AG04450 (cell line): ENCODE data around the gene VWF. TPM values are rescaled to one million over a fixed set of nuclear protein-coding genes. Genes with fewer than 3 reads are reported as not detected.
A peak's percentile ranks its signal among the peaks of the same experiment; 100 is the strongest.

Experiments
- CTCF ChIA-PET: fragments of 300-600, 350-600 bp; formaldehyde crosslinking; extraction: SDS; loops from one replicate; lab custom pipeline; 2022; ENCODE audit warnings: antibody characterized with exemption, inconsistent platforms; lab: Charles Lee
- POLR2A ChIA-PET: fragments of 350-600 bp; formaldehyde crosslinking; extraction: SDS; loops from one replicate; lab custom pipeline; 2021; ENCODE audit warnings: antibody characterized with exemption, inconsistent platforms; lab: Yijun Ruan, JAX
- DNase-seq: peaks from one replicate; pipeline ENCODE4 v3.0.0-alpha.2; 2011; ENCODE audit warnings: low read depth, low spot score
- H3K27ac ChIP-seq: one replicate; pipeline ENCODE4 v1.5.1; 2012; ENCODE audit warnings: low read depth, low read length, control low read depth
- H3K27me3 ChIP-seq: one replicate; pipeline ENCODE4 v1.6.0; 2012; ENCODE audit warnings: low read length; ENCODE audit not compliant: control insufficient read depth, insufficient read depth
- H3K4me3 ChIP-seq: 2 replicates; pipeline ENCODE4 v1.5.1; 2011; ENCODE audit warnings: mild to moderate bottlenecking, low read depth, low read length, control low read depth
- H3K9me3 ChIP-seq: 2 replicates; pipeline ENCODE4 v1.5.1; 2012; ENCODE audit warnings: low read length; ENCODE audit not compliant: control insufficient read depth, insufficient read depth
- CTCF ChIP-seq: IDR thresholded peaks from 2 replicates; pipeline ENCODE4 v1.5.1; 2011; ENCODE audit warnings: low read depth, low read length, control low read depth, inconsistent platforms
- polyA plus RNA-seq: library from polyadenylated mRNA; depleted of rRNA; stranded (reverse); fragments of >200 nt; gene quantifications from 2 replicates; pipeline ENCODE4 v1.2.3, GENCODE V29; 2011

Gene VWF
- polyA plus RNA-seq, 1 experiment = 0.35 TPM

GRCh38 chr12:6076346-6076745, 48.1 kb downstream of the VWF start:
- no peak for DNase-seq
- Histone ChIP-seq H3K27me3 (no peaks in the 10 kb centered on the region), H3K9me3 (no peaks in the 10 kb centered on the region), H3K4me3 (no peak overlapping the region), H3K27ac (no peak overlapping the region)
- CTCF ChIA-PET = interaction anchor here (0.6 kb wide), 1 partner anchor 18 kb away, joined by 3 read pairs; no protein-coding TSS in a partner anchor
- TF ChIP-seq CTCF = no peak
- POLR2A ChIA-PET = no interaction called here

- no peak overlapping the region for H3K4me3 ChIP-seq
- CTCF ChIA-PET = interaction anchor here (0.6 to 0.8 kb wide), 2 partner anchors 33 to 121 kb away, joined by 3 read pairs; no protein-coding TSS in a partner anchor
Measured at GRCh38 chr12:6074979-6075585, 49.4 kb downstream of the VWF start.

DNA sequence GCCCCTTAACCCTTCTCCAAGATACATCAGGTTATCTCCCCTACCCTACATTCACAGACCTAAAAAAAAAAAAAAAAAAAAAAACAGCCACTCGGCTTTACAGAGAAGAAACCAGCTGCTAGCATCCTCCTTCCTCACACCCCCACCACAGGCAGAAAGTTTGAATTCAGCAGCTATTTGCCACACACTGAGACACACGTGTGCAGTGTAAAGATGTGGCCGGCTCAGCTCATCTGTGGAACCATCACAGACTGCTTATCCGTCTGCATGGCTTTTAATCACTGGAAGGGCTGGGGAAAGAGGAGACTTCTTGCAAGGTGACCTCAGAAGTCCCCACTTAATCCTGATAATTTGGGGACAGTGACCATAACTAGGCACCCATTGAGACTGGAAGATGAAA, 50.0 kb downstream of the VWF start:
- Histone ChIP-seq H3K27me3 (no peaks in the 10 kb centered on the region), H3K4me3 (no peak overlapping the region), H3K27ac (no peak overlapping the region), H3K9me3 (no peaks in the 10 kb centered on the region)
- ChIA-PET CTCF (interaction anchor here (0.6 to 1.0 kb wide), 3 partner anchors 33 to 122 kb away, joined by 3 read pairs; no protein-coding TSS in a partner anchor), POLR2A (interaction anchor here (0.6 to 1.2 kb wide), 2 partner anchors 107 to 799 kb away, joined by 5 to 7 read pairs; no protein-coding TSS in a partner anchor)
- no peak for DNase-seq
- no peak for TF ChIP-seq CTCF

More at GRCh38 chr12:6074979-6075585, 49.4 kb downstream of the VWF start:
- H3K9me3 ChIP-seq = no peaks in the 10 kb centered on the region
- TF ChIP-seq CTCF = no peak
- DNase-seq = no peak
- no peak overlapping the region for H3K27ac ChIP-seq
- POLR2A ChIA-PET = interaction anchor here (0.6 to 1.2 kb wide), 2 partner anchors 107 to 800 kb away, joined by 5 to 7 read pairs; no protein-coding TSS in a partner anchor
- H3K27me3 ChIP-seq = no peaks in the 10 kb centered on the region

GRCh38 chr12:6073426-6073825, 51.0 kb downstream of the VWF start:
- Histone ChIP-seq H3K27me3 (no peaks in the 10 kb centered on the region), H3K27ac (no peak overlapping the region), H3K4me3 (no peak overlapping the region), H3K9me3 (no peaks in the 10 kb centered on the region)
- POLR2A ChIA-PET = no interaction called here
- CTCF ChIA-PET = interaction anchor here (0.7 to 1.6 kb wide), 3 partner anchors 122 to 131 kb away, joined by 3 to 9 read pairs (median 4); no protein-coding TSS in a partner anchor
- DNase-seq = no peak
- no peak for TF ChIP-seq CTCF

GRCh38 chr12:6072302-6072752, 52.1 kb downstream of the VWF start:
- CTCF ChIA-PET = interaction anchor here (0.5 to 1.6 kb wide), 5 partner anchors 21 to 212 kb away, joined by 3 to 9 read pairs (median 3); no protein-coding TSS in a partner anchor
- DNase-seq = peak; percentile 33
- H3K4me3 ChIP-seq = no peak overlapping the region
- peak; percentile 47 for TF ChIP-seq CTCF
- POLR2A ChIA-PET = interaction anchor here (0.6 to 1.6 kb wide), 3 partner anchors 12 to 36 kb away, joined by 3 to 4 read pairs (median 4); no protein-coding TSS in a partner anchor
- no peak overlapping the region for H3K27ac ChIP-seq
- no peaks in the 10 kb centered on the region for H3K9me3 ChIP-seq
- H3K27me3 ChIP-seq = no peaks in the 10 kb centered on the region
